Duodenal mucosa (tissue), 2 donors: Measurements from ENCODE around the gene TDRD3.

Experiments used
- H3K27ac ChIP-seq: one replicate; pipeline ENCODE4 v1.7.0; 2013; ENCODE audit warnings: low read depth, low read length
- H3K27me3 ChIP-seq, 2 donors: one replicate each; pipeline ENCODE4 v1.7.0; 2013; ENCODE audit warnings: low read length in 2 of 2, control low read depth in 1 of 2; ENCODE audit not compliant: insufficient read depth in 2 of 2, control insufficient read depth in 1 of 2
- H3K36me3 ChIP-seq, 2 donors: one replicate each; pipeline ENCODE4 v1.7.0; 2013; ENCODE audit warnings: low read length in 2 of 2, control low read depth in 1 of 2; ENCODE audit not compliant: insufficient read depth in 2 of 2, control insufficient read depth in 1 of 2
- H3K4me1 ChIP-seq, 2 donors: one replicate each; pipeline ENCODE4 v1.7.0; 2013; ENCODE audit warnings: low read length in 2 of 2, control low read depth in 1 of 2; ENCODE audit not compliant: insufficient read depth in 2 of 2, control insufficient read depth in 1 of 2
- H3K4me3 ChIP-seq, 2 donors: one replicate each; pipeline ENCODE4 v1.7.0; 2013; ENCODE audit warnings: low read length in 2 of 2, low read depth in 1 of 2
- H3K9ac ChIP-seq, 2 donors: one replicate each; pipeline ENCODE4 v1.7.0; 2013; ENCODE audit warnings: low read length in 2 of 2, low read depth in 1 of 2
- H3K9me3 ChIP-seq, 2 donors: one replicate each; pipeline ENCODE4 v1.7.0; 2013; ENCODE audit warnings: low read length in 2 of 2, control low read depth in 1 of 2; ENCODE audit not compliant: control insufficient read depth in 1 of 2

TDRD3 gene

GRCh38 chr13:60571571-60571970, 174.6 kb downstream of the TDRD3 start:
- Histone ChIP-seq H3K9me3 (peaks cover 0 to 3% of the 10 kb centered on the region in 2 donors), H3K4me3 (no peak overlapping the region), H3K27me3 (no peaks in the 10 kb centered on the region), H3K9ac (no peak overlapping the region), H3K27ac (no peak overlapping the region), H3K4me1 (no peaks in the 10 kb centered on the region), H3K36me3 (peaks cover 3 to 13% of the 10 kb centered on the region in 2 donors)

GRCh38 chr13:60572003-60572798, 175.2 kb downstream of the TDRD3 start:
- H3K36me3 ChIP-seq: peaks cover 3 to 13% of the 10 kb centered on the region in 2 donors
- H3K9ac ChIP-seq: no peak overlapping the region
- H3K27me3 ChIP-seq: no peaks in the 10 kb centered on the region
- H3K27ac ChIP-seq: no peak overlapping the region
- no peak overlapping the region for H3K4me3 ChIP-seq
- H3K9me3 ChIP-seq: peaks cover 0 to 3% of the 10 kb centered on the region in 2 donors
- no peaks in the 10 kb centered on the region for H3K4me1 ChIP-seq

GRCh38 chr13:60572855-60573254, 175.8 kb downstream of the TDRD3 start:
- peaks cover 3 to 13% of the 10 kb centered on the region in 2 donors for H3K36me3 ChIP-seq
- no peak overlapping the region for H3K4me3 ChIP-seq

GRCh38 chr13:60574735-60575134, 177.7 kb downstream of the TDRD3 start:
- Histone ChIP-seq H3K27ac (no peak overlapping the region), H3K9ac (no peak overlapping the region), H3K36me3 (peaks cover 3 to 5% of the 10 kb centered on the region in 2 donors), H3K4me3 (no peak overlapping the region), H3K9me3 (no peaks in the 10 kb centered on the region), H3K27me3 (no peaks in the 10 kb centered on the region), H3K4me1 (no peaks in the 10 kb centered on the region)

More at GRCh38 chr13:60572855-60573254, 175.8 kb downstream of the TDRD3 start:
- no peak overlapping the region for H3K27ac ChIP-seq
- no peaks in the 10 kb centered on the region for H3K27me3 ChIP-seq
- no peak overlapping the region for H3K9ac ChIP-seq
- peaks cover 0 to 3% of the 10 kb centered on the region in 2 donors for H3K9me3 ChIP-seq
- H3K4me1 ChIP-seq: no peaks in the 10 kb centered on the region

- Histone ChIP-seq H3K27me3 (no peaks in the 10 kb centered on the region), H3K27ac (no peak overlapping the region), H3K4me3 (no peak overlapping the region), H3K9me3 (no peaks in the 10 kb centered on the region), H3K36me3 (peaks cover 3 to 5% of the 10 kb centered on the region in 2 donors), H3K4me1 (no peaks in the 10 kb centered on the region), H3K9ac (no peak overlapping the region)
These were observed 178.1 kb downstream of the TDRD3 start for GRCh38 chr13:60575142-60575541.

GRCh38 chr13:60577761-60578160, 180.7 kb downstream of the TDRD3 start:
- Histone ChIP-seq H3K27ac (no peak overlapping the region), H3K9me3 (no peaks in the 10 kb centered on the region), H3K36me3 (peaks cover 3% of the 10 kb centered on the region in 2 donors), H3K4me3 (no peak overlapping the region), H3K27me3 (no peaks in the 10 kb centered on the region), H3K9ac (no peak overlapping the region), H3K4me1 (no peaks in the 10 kb centered on the region)

- no peak overlapping the region for H3K27ac ChIP-seq
- no peak overlapping the region for H3K4me3 ChIP-seq
- no peaks in the 10 kb centered on the region for H3K27me3 ChIP-seq
- H3K9ac ChIP-seq: no peak overlapping the region
- no peaks in the 10 kb centered on the region for H3K36me3 ChIP-seq
- H3K4me1 ChIP-seq: no peaks in the 10 kb centered on the region
- no peaks in the 10 kb centered on the region for H3K9me3 ChIP-seq
These were observed 186.3 kb downstream of the TDRD3 start for GRCh38 chr13:60583196-60583888.

- H3K27ac ChIP-seq: no peak overlapping the region
- H3K9me3 ChIP-seq: no peaks in the 10 kb centered on the region
- H3K36me3 ChIP-seq: no peaks in the 10 kb centered on the region
- no peak overlapping the region for H3K9ac ChIP-seq
- H3K4me1 ChIP-seq: no peaks in the 10 kb centered on the region
- no peaks in the 10 kb centered on the region for H3K27me3 ChIP-seq
- H3K4me3 ChIP-seq: no peak overlapping the region
These were observed 187.1 kb downstream of the TDRD3 start for GRCh38 chr13:60583911-60584753.

- no peak overlapping the region for H3K9ac ChIP-seq
- H3K4me3 ChIP-seq: peak overlapping the region in 1 of 2 donors; percentile 9
- no peaks in the 10 kb centered on the region for H3K36me3 ChIP-seq
- no peaks in the 10 kb centered on the region for H3K4me1 ChIP-seq
- H3K9me3 ChIP-seq: no peaks in the 10 kb centered on the region
- no peak overlapping the region for H3K27ac ChIP-seq
- H3K27me3 ChIP-seq: no peaks in the 10 kb centered on the region
These were observed 188.0 kb downstream of the TDRD3 start for GRCh38 chr13:60584976-60585375.
